ENCODE measurements around the gene ASMT. TPM values are rescaled to one million over a fixed set of nuclear protein-coding genes. Genes with fewer than 3 reads are reported as not detected.

ASMT gene
- total and polyA plus RNA-seq, 2 donors from 2014 or later, result 0.22 TPM; not detected in 1

DNA sequence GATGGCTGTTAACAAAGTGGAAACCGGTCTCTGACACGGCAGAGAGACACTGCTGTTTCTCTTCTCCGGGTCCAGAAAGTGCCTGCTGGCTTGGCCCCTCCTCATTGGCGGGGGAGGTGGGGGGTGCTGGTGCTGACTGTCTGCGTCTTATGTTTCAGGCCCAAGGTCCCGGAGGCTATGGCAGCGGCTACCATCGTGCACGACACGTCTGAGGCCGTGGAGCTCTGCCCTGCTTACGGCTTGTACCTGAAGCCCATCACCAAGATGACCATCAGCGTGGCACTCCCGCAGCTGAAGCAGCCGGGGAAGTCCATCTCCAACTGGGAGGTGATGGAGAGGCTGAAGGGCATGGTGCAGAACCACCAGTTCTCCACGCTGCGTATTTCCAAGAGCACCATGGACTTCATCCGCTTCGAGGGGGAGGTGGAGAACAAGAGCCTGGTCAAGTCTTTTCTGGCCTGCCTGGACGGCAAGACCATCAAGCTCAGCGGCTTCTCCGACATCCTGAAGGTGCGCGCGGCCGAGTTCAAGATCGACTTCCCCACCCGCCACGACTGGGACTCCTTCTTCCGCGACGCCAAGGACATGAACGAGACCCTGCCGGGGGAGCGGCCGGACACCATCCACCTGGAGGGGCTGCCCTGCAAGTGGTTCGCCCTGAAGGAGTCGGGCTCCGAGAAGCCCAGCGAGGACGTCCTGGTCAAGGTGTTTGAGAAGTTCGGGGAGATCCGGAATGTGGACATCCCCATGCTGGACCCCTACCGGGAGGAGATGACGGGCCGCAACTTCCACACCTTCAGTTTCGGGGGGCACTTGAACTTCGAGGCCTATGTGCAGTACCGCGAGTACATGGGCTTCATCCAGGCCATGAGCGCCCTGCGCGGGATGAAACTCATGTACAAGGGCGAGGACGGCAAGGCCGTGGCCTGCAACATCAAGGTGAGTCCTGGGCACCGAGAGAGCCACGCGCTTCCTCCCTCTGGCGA, 21.3 kb upstream of the ASMT start:
- intact Hi-C loops (cut with DNase I), result no loop called here
- FAIRE-seq, result no peak
- H3K9me3 ChIP-seq (ENCODE audit: control insufficient read depth in 2 of 3, insufficient read depth in 1 of 3, low read length in 3 of 3), result no peaks in the 10 kb centered on the region
- H3K4me3 ChIP-seq (ENCODE audit: low read length in 3 of 3), result peak overlapping the region in 2 of 3 donors; percentile 75 to 79
- TF ChIP-seq CTCF (IDR thresholded peaks at IDR 0.05; ENCODE audit: borderline replicate concordance, extremely low read depth, insufficient read depth), result no peak
- peaks cover 0 to 13% (median 0%) of the 10 kb centered on the region in 3 donors for H3K4me1 ChIP-seq (ENCODE audit: control insufficient read depth in 2 of 3, insufficient read depth in 2 of 3, low read depth in 1 of 3, low read length in 3 of 3)
- peak in 1 of 5 donors; percentile 23 for DNase-seq
- H3K27me3 ChIP-seq (ENCODE audit: control insufficient read depth, insufficient read depth, low read length), result no peaks in the 10 kb centered on the region
- H3K36me3 ChIP-seq (ENCODE audit: control insufficient read depth in 2 of 3, insufficient read depth in 3 of 3, low read length in 3 of 3), result peaks cover 10 to 32% (median 22%) of the 10 kb centered on the region in 3 donors
- peak overlapping the region in 2 of 3 donors; percentile 55 to 81 for H3K9ac ChIP-seq (ENCODE audit: low read length in 3 of 3)
- no peak overlapping the region for H3K27ac ChIP-seq (ENCODE audit: low read depth in 2 of 2, low read length in 2 of 2)

GRCh38 chrX:1595711-1596060, 19.2 kb upstream of the ASMT start:
- H3K36me3 ChIP-seq (ENCODE audit: control insufficient read depth in 2 of 3, insufficient read depth in 3 of 3, low read length in 3 of 3), result peaks cover 10 to 43% (median 27%) of the 10 kb centered on the region in 3 donors
- no peak for FAIRE-seq
- intact Hi-C loops (cut with DNase I), result no loop called here
- no peak for DNase-seq
- H3K4me3 ChIP-seq (ENCODE audit: low read length in 3 of 3), result no peak overlapping the region
- H3K27me3 ChIP-seq (ENCODE audit: control insufficient read depth, insufficient read depth, low read length), result no peaks in the 10 kb centered on the region
- H3K27ac ChIP-seq (ENCODE audit: low read depth in 2 of 2, low read length in 2 of 2), result no peak overlapping the region
- no peak overlapping the region for H3K9ac ChIP-seq (ENCODE audit: low read length in 3 of 3)
- TF ChIP-seq CTCF (IDR thresholded peaks at IDR 0.05; ENCODE audit: borderline replicate concordance, extremely low read depth, insufficient read depth), result no peak
- peaks cover 0 to 13% (median 0%) of the 10 kb centered on the region in 3 donors for H3K4me1 ChIP-seq (ENCODE audit: control insufficient read depth in 2 of 3, insufficient read depth in 2 of 3, low read depth in 1 of 3, low read length in 3 of 3)
- H3K9me3 ChIP-seq (ENCODE audit: control insufficient read depth in 2 of 3, insufficient read depth in 1 of 3, low read length in 3 of 3), result no peaks in the 10 kb centered on the region

GRCh38 chrX:1596676-1597344, 18.0 kb upstream of the ASMT start:
- DNase-seq, result no peak

More at GRCh38 chrX:1596676-1597344, 18.0 kb upstream of the ASMT start:
- H3K4me3 ChIP-seq (ENCODE audit: low read length in 3 of 3), result no peak overlapping the region
- FAIRE-seq, result no peak
- no peaks in the 10 kb centered on the region for H3K27me3 ChIP-seq (ENCODE audit: control insufficient read depth, insufficient read depth, low read length)
- H3K9me3 ChIP-seq (ENCODE audit: control insufficient read depth in 2 of 3, insufficient read depth in 1 of 3, low read length in 3 of 3), result no peaks in the 10 kb centered on the region
- H3K36me3 ChIP-seq (ENCODE audit: control insufficient read depth in 2 of 3, insufficient read depth in 3 of 3, low read length in 3 of 3), result peaks cover 13 to 54% (median 33%) of the 10 kb centered on the region in 3 donors
- peaks cover 0 to 13% (median 0%) of the 10 kb centered on the region in 3 donors for H3K4me1 ChIP-seq (ENCODE audit: control insufficient read depth in 2 of 3, insufficient read depth in 2 of 3, low read depth in 1 of 3, low read length in 3 of 3)
- intact Hi-C loops (cut with DNase I), result no loop called here
- TF ChIP-seq CTCF (IDR thresholded peaks at IDR 0.05; ENCODE audit: borderline replicate concordance, extremely low read depth, insufficient read depth), result no peak
- no peak overlapping the region for H3K27ac ChIP-seq (ENCODE audit: low read depth in 2 of 2, low read length in 2 of 2)
- H3K9ac ChIP-seq (ENCODE audit: low read length in 3 of 3), result no peak overlapping the region
